HepG2 (cell line): ENCODE measurements around the gene EIF3L. TPM values are rescaled to one million over a fixed set of nuclear protein-coding genes. Genes with fewer than 3 reads are reported as not detected.
A peak's percentile ranks its signal among the peaks of the same experiment; 100 is the strongest.

Source experiments
- FOXP1 ChIP-seq, 2 experiments: fragments of 450-650 bp in 1 of 2; IDR thresholded peaks; 2 replicates each; pipeline ENCODE4 v1.6.1; 2017 to 2018; ENCODE audit warnings: antibody characterized with exemption in 1 of 2
- GZF1 ChIP-seq: sonication (generic); formaldehyde crosslinking; IDR thresholded peaks from 2 replicates; pipeline ENCODE4 v1.5.1; 2020; ENCODE audit warnings: mild to moderate bottlenecking, missing genetic modification reagents
- HNF1B ChIP-seq: sonication (generic); formaldehyde crosslinking; IDR thresholded peaks from 2 replicates; pipeline ENCODE4 v1.5.1; 2020; ENCODE audit warnings: mild to moderate bottlenecking, moderate library complexity, missing genetic modification reagents
- KDM2A ChIP-seq: sonication (generic); formaldehyde crosslinking; IDR thresholded peaks from 2 replicates; pipeline ENCODE4 v1.4.0; 2020; ENCODE audit warnings: low read depth, missing genetic modification reagents, borderline replicate concordance
- KDM5B ChIP-seq: sonication (generic); formaldehyde crosslinking; IDR thresholded peaks from 2 replicates; pipeline ENCODE4 v1.4.0; 2020; ENCODE audit warnings: missing genetic modification reagents, mild to moderate bottlenecking, borderline replicate concordance
- MTERF4 ChIP-seq: sonication (generic); formaldehyde crosslinking; IDR thresholded peaks from 2 replicates; pipeline ENCODE4 v1.8.0; 2023; ENCODE audit warnings: mild to moderate bottlenecking, missing genetic modification reagents
- RBFOX2 ChIP-seq: fragments of 200-400 bp; formaldehyde crosslinking; IDR thresholded peaks from 2 replicates; pipeline ENCODE4 v1.6.1; 2017; ENCODE audit warnings: low read depth, mild to moderate bottlenecking, low read length
- SCMH1 ChIP-seq: sonication (generic); formaldehyde crosslinking; IDR thresholded peaks from 2 replicates; pipeline ENCODE4 v1.9.0; 2021; ENCODE audit warnings: missing genetic modification reagents, mild to moderate bottlenecking, borderline replicate concordance
- TAF1 ChIP-seq: sonication (generic); formaldehyde crosslinking; IDR thresholded peaks from 2 replicates; pipeline ENCODE4 v1.4.0; 2020; ENCODE audit warnings: missing genetic modification reagents
- ZMYM2 ChIP-seq: sonication (generic); formaldehyde crosslinking; IDR thresholded peaks from 2 replicates; pipeline ENCODE4 v1.8.0; 2022; ENCODE audit warnings: mild to moderate bottlenecking, missing genetic modification reagents
- ZNF136 ChIP-seq: sonication (generic); formaldehyde crosslinking; IDR thresholded peaks from 2 replicates; pipeline ENCODE4 v1.8.1; 2022; ENCODE audit warnings: low read depth, mild to moderate bottlenecking, moderate library complexity, missing genetic modification reagents
- ZNF138 ChIP-seq: sonication (generic); formaldehyde crosslinking; IDR thresholded peaks from 2 replicates; pipeline ENCODE4 v1.5.0; 2020; ENCODE audit warnings: mild to moderate bottlenecking, low read depth, missing genetic modification reagents
- ZNF207 ChIP-seq: fragments of 450-650 bp; IDR thresholded peaks from 2 replicates; pipeline ENCODE4 v1.6.1; 2016; ENCODE audit warnings: antibody characterized with exemption, borderline replicate concordance
- ZNF33B ChIP-seq: sonication (generic); formaldehyde crosslinking; IDR thresholded peaks from 2 replicates; pipeline ENCODE4 v1.5.1; 2020; ENCODE audit warnings: mild to moderate bottlenecking, missing genetic modification reagents
- ZSCAN31 ChIP-seq: sonication (generic); formaldehyde crosslinking; IDR thresholded peaks from 2 replicates; pipeline ENCODE4 v1.5.0; 2020; ENCODE audit warnings: low read depth, mild to moderate bottlenecking, missing genetic modification reagents
- polyA plus RNA-seq, 8 experiments: library from polyadenylated mRNA; depleted of rRNA in 3 of 8; stranded (reverse) in 7 of 8; unstranded in 1 of 8; fragments of >200 nt; fragmentation: Illumina TruSeq in 4 of 8; extraction: Trizol in 4 of 8; gene quantifications; 2 replicates each; pipeline versions ENCODE4 v1.2.1 to v1.2.3, GENCODE V29; 2011 to 2016; ENCODE audit warnings: low read depth in 4 of 8, missing spikeins in 1 of 8, mixed read lengths in 1 of 8; ENCODE audit not compliant: insufficient read depth in 1 of 8
- total RNA-seq, 5 experiments: library from RNA; depleted of rRNA; stranded (reverse); fragments of >200 nt; fragmentation: Illumina TruSeq; extraction: Trizol; gene quantifications; 2 replicates each; pipeline ENCODE4 v1.2.3, GENCODE V29; 2016; ENCODE audit warnings: low read depth in 1 of 5
- TF ChIP-seq, protein P1 (sequence below): sonication (generic); formaldehyde crosslinking; IDR thresholded peaks from 2 replicates; pipeline ENCODE4 v1.4.0; 2020; ENCODE audit warnings: mild to moderate bottlenecking, missing genetic modification reagents

The EIF3L gene
- total and polyA plus RNA-seq, 2 of the 13 experiments (the other 11 are each of a cell fraction or from before 2014, with no cell fraction given): 514 to 793 TPM

GRCh38 chr22:37802310-37803194 lies 46.7 kb upstream of the EIF3L start (continued):
- TF ChIP-seq ZNF33B (no peak), MTERF4 (CRISPR knock-in tag) (no peak), GZF1 (CRISPR knock-in tag) (no peak), ZSCAN31 (CRISPR knock-in tag) (peak; percentile 55; the same call in 1 of the 2 replicates), KDM5B (CRISPR knock-in tag) (peak; percentile 61; the same call in 1 of the 2 replicates), ZNF136 (CRISPR knock-in tag) (no peak), SCMH1 (CRISPR knock-in tag) (no peak), HNF1B (CRISPR knock-in tag) (no peak), ZNF207 (no peak), ZMYM2 (CRISPR knock-in tag) (peak; percentile 53; the same call in 1 of the 2 replicates), RBFOX2 (peak; percentile 92), KDM2A (CRISPR knock-in tag) (peak; percentile 55), TAF1 (CRISPR knock-in tag) (peak; percentile 66), FOXP1 (IDR thresholded peaks at IDR 0.05) (no peak), FOXP1 (CRISPR knock-in tag; IDR thresholded peaks at IDR 0.05) (no peak), ZNF138 (CRISPR knock-in tag) (no peak)
- TF ChIP-seq, protein P1, sequence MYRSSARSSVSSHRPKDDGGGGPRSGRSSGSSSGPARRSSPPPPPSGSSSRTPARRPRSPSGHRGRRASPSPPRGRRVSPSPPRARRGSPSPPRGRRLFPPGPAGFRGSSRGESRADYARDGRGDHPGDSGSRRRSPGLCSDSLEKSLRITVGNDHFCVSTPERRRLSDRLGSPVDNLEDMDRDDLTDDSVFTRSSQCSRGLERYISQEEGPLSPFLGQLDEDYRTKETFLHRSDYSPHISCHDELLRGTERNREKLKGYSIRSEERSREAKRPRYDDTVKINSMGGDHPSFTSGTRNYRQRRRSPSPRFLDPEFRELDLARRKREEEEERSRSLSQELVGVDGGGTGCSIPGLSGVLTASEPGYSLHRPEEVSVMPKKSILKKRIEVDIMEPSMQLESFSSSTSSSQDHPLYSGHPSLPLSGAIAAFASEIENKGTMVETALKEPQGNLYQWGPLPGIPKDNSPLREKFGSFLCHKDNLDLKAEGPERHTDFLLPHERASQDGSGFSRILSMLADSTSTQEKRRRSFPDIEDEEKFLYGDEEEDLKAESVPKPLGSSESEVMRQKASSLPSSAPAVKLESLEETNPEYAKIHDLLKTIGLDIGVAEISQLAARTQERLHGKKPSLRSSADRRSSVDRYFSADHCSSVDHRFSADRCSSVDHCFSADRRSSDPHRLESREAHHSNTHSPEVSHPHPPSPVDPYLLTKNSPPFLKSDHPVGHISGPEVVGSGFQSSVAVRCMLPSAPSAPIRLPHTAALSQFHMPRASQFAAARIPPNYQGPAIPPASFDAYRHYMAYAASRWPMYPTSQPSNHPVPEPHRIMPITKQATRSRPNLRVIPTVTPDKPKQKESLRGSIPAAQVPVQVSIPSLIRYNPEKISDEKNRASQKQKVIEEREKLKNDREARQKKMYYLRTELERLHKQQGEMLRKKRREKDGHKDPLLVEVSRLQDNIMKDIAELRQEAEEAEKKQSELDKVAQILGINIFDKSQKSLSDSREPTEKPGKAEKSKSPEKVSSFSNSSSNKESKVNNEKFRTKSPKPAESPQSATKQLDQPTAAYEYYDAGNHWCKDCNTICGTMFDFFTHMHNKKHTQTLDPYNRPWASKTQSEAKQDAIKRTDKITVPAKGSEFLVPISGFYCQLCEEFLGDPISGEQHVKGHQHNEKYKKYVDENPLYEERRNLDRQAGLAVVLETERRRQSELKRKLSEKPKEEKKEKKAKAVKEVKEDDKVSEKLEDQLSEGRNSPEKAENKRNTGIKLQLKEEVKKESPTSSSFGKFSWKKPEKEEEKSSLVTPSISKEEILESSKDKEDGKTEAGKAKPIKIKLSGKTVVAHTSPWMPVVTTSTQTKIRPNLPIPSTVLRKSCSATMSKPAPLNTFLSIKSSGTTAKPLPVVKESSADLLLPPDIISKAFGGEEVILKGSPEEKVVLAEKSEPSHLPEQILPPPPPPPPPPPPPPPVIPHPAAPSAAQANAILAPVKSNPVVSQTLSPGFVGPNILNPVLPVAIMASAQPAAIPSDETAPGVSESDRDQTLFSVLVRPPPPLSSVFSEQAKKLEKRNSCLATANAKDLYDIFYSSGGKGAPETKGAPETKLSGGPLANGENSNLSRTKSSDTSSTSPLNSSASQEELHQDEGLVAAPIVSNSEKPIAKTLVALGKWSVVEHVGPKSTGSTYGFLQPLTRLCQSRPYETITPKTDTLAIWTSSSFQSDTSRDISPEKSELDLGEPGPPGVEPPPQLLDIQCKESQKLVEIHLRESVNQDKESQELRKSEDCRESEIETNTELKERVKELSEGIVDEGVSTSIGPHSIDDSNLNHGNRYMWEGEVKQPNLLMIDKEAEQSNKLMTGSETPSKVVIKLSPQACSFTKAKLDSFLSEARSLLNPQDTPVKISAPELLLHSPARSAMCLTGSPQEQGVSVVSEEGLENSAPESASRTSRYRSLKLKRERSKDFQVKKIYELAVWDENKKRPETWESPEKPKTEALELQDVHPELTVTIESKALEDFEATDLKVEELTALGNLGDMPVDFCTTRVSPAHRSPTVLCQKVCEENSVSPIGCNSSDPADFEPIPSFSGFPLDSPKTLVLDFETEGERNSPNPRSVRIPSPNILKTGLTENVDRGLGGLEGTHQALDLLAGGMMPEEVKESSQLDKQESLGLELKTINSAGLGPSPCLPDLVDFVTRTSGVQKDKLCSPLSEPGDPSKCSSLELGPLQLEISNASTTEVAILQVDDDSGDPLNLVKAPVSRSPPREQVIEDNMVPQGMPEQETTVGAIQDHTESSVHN: peak; percentile 16; the same call in 1 of the 2 replicates
